GM12865 (cell line): Measurements from ENCODE around the gene ZFP36L1.

Experiments
- DNase-seq: peaks from one replicate; pipeline ENCODE4 v3.0.0; 2010; ENCODE audit warnings: low read depth
- H3K4me3 ChIP-seq: 2 replicates; pipeline ENCODE4 v1.5.1; 2011; ENCODE audit warnings: mild to moderate bottlenecking, low read depth, low read length, control low read depth
- TF ChIP-seq, protein P1 (sequence below): IDR thresholded peaks from 2 replicates; pipeline ENCODE4 v1.5.1; 2011; ENCODE audit warnings: low read length, control low read depth, low read depth, inconsistent platforms; ENCODE audit not compliant: insufficient read depth; ENCODE audit errors: missing control alignments

Gene ZFP36L1

DNA sequence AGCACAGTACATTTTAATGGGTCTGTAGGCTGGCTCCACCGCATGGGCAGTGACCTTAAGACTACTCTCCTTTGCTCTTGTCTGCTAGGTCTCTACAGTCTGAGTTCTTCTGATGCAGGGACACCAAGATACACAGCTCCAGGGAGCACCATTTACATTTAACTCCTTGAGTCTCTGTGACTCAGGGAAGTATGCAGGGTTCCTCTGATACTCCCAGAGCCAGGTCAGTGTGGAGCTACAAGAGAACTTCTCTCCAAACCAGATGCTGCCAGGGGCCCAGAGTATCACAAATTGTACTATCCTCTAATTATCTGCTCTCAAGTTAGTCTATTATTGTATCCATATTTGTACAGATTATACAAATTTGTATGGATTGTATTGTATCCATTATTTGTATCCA lies 15.2 kb downstream of the ZFP36L1 start:
- H3K4me3 ChIP-seq: no peak overlapping the region
- TF ChIP-seq, protein P1, sequence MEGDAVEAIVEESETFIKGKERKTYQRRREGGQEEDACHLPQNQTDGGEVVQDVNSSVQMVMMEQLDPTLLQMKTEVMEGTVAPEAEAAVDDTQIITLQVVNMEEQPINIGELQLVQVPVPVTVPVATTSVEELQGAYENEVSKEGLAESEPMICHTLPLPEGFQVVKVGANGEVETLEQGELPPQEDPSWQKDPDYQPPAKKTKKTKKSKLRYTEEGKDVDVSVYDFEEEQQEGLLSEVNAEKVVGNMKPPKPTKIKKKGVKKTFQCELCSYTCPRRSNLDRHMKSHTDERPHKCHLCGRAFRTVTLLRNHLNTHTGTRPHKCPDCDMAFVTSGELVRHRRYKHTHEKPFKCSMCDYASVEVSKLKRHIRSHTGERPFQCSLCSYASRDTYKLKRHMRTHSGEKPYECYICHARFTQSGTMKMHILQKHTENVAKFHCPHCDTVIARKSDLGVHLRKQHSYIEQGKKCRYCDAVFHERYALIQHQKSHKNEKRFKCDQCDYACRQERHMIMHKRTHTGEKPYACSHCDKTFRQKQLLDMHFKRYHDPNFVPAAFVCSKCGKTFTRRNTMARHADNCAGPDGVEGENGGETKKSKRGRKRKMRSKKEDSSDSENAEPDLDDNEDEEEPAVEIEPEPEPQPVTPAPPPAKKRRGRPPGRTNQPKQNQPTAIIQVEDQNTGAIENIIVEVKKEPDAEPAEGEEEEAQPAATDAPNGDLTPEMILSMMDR: no peak
- DNase-seq: no peak

DNA sequence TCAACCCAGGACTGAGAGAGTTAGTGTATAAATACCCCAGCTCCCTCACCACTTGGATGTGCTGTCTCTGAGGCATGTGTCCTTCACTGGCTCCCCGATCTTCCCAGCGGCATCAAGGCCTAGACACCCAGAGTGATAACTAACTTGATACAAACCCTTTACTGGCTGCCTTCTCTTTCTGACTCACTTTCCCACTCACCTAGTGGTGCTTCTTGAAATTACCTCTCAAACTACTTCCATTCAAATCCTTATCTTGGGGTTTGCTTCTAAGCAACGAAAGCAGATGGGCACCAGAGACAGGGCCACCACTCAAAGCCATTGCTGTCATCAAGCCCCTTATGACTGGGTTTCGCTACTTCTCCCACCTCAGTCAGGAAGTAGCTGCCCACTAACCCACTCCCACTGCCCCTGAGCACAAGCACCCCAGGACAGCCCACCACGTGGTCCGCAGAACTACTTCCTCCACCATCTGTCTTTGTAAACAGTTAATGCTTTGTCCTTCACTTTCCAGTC lies 17.2 kb downstream of the ZFP36L1 start:
- no peak overlapping the region for H3K4me3 ChIP-seq
- TF ChIP-seq, protein P1: peak; percentile 27
- no peak for DNase-seq

DNA sequence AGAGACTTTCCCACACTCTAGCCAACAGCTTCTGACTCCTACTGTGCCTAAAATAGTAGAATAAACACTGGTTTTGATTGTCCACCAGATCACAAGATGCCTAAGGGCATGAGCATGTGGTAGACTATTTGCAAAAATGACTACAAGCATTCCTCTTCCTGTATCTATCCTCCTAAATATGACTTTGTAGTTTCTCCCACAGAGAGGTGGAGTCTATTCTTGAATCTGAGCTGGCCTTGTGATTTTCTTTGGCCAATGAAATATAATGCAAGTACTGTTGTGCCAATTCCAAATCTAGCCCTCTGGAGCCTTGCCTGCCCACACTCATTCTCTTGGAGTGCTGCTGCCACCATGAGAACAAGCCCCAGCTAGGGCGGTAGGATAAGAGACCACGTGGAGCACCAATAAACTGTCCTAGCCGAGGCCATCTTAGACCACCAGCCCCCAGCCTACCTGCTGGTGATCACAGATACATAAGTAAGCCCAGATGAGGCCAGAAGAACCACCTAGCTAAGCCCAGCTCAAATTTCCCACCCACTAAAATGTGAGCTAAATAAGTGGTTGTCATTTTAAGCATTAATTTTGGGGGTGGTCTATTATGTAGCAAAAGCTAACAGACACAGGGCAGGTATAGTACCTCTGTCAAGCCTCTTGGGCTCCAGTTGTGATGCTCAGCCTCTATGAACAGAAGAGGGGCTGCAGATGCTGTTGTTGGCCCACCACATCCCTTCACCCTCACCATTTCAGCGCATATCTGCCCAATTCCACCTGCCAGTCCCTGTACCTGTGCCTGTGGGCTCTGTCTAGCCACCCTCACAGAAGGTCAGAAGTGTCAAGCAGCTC lies 17.9 kb downstream of the ZFP36L1 start:
- TF ChIP-seq, protein P1: no peak
- no peak for DNase-seq
- no peak overlapping the region for H3K4me3 ChIP-seq

DNA sequence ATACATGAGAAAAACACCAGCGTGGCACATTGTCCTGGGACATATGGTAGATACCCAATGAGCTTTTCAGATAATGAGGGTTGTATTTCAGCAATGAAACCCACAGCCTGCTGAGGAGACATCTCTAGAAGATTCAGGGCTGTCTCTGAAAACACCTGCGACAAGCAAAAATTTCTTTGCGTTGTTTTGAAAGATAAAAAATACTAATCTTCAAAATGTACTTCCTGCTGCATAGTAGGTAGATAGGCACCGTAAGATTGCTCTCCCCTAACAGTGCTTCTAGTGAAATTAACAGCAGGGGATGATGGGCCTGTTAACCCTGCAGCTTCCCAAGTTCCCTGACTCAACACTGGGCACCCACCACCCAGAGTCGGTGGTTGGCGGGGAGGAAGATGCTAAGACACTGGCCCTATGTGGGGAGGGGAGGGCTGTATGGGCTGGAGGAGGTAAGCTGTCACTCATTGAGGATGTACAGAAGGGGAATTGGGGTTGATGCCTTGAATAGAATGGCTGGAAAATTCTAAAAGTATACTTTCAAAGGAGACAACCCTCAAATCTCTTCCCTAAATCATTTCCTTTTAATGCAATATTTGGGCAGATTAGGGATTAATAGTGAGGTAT lies 20.0 kb downstream of the ZFP36L1 start:
- no peak for DNase-seq
- H3K4me3 ChIP-seq: no peak overlapping the region
- TF ChIP-seq, protein P1: no peak

DNA sequence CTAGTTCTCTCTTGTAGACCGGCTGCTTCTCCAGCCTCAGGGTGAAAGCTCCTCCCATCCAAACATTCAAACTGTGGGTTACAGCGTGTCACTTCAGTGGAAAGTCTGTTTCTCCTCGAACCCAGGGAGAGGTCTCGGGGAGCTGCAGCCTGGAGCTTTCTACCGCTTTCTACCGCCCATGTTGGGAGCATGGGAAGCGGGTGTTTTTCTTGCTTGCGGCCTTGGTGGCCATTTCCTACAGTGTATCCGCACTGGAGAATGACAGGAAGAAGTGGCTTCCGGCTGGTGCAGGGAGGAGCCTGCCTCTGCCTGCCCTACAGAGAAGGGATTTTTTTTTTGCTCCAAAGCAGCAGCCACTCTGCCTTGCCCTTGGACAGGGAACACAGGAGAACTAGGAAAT lies 21.2 kb downstream of the ZFP36L1 start:
- DNase-seq: no peak
- TF ChIP-seq, protein P1: no peak
- H3K4me3 ChIP-seq: no peak overlapping the region

DNA sequence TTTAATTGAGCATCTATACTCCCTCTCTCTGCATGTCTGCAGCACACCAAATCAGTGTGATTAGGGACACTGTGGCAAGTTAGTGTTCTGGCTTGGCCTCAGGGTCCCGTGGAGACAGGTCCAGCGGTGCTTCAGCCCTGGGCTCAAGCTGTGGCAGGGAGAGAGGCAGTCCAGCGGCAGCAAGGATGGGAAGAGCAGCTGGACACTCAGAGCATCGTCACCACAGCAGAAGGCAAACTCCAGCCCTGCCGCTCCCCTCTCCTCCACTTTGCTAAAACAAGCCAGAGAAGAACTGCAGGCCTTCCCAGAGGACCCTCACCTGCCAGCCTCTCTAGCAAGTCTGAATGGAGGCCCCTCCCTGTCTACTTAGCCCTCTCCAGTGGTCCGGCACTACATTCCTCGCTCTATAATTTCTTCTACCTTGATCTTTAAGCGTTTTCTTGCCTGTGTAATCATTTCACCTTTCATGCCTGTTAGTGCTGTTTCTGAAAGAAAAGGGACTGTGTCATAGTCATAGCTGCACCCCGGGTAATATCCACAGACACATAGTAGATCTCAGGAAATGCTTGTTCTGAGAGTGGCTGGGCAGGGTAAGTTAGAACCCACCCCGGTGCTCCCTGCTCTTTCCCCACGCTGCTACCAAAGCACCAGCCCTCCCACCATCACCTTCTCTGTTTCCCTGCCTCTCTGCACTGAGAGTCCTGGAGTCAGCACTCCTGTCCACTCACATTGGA lies 22.1 kb downstream of the ZFP36L1 start:
- TF ChIP-seq, protein P1: no peak
- no peak for DNase-seq
- no peak overlapping the region for H3K4me3 ChIP-seq
